Activated CD4-positive, alpha-beta memory T cell treated with anti-CD3 and anti-CD28 coated beads, Interleukin-2, amount 10 ng/mL, durations not matched to agents 7 days and 5 days (primary cell): ENCODE measurements around the gene YEATS4. TPM values are rescaled to one million over a fixed set of nuclear protein-coding genes. Genes with fewer than 3 reads are reported as not detected.

Experiments
- CTCF ChIA-PET: fragments of 350-600 bp; sonication (Branson Sonifier 250); formaldehyde crosslinking; loops from one replicate; lab custom pipeline; 2021; ENCODE audit warnings: antibody characterized with exemption, inconsistent platforms; lab: Charles Lee
- POLR2A ChIA-PET: fragments of 350-600 bp; sonication (Branson Sonifier 250); formaldehyde crosslinking; loops from one replicate; lab custom pipeline; 2021; ENCODE audit warnings: antibody characterized with exemption; lab: Charles Lee
- DNase-seq: peaks from one replicate; pipeline ENCODE4 v3.0.0-alpha.2; 2020
- H3K27ac Mint-ChIP-seq: one replicate; pipeline ENCODE4 v1.8.0; 2021; ENCODE audit warnings: mild to moderate bottlenecking, mixed read lengths
- H3K27me3 Mint-ChIP-seq: one replicate; pipeline ENCODE4 v1.8.0; 2021; ENCODE audit warnings: mixed read lengths
- H3K36me3 Mint-ChIP-seq: one replicate; pipeline ENCODE4 v1.8.0; 2021; ENCODE audit warnings: low read depth, mixed read lengths
- H3K4me1 Mint-ChIP-seq: one replicate; pipeline ENCODE4 v1.8.0; 2021; ENCODE audit warnings: mixed read lengths
- H3K4me3 Mint-ChIP-seq: one replicate; pipeline ENCODE4 v1.8.0; 2021; ENCODE audit warnings: mild to moderate bottlenecking, mixed read lengths
- H3K9me3 Mint-ChIP-seq: one replicate; pipeline ENCODE4 v1.8.0; 2021; ENCODE audit warnings: mixed read lengths
- total RNA-seq, 2 experiments: library from RNA; stranded (reverse); gene quantifications; one replicate each; pipeline ENCODE4 v1.2.3, GENCODE V29; 2021

YEATS4 gene
- total RNA-seq, 2 experiments from 2014 or later: 43.0 to 45.0 TPM

DNA sequence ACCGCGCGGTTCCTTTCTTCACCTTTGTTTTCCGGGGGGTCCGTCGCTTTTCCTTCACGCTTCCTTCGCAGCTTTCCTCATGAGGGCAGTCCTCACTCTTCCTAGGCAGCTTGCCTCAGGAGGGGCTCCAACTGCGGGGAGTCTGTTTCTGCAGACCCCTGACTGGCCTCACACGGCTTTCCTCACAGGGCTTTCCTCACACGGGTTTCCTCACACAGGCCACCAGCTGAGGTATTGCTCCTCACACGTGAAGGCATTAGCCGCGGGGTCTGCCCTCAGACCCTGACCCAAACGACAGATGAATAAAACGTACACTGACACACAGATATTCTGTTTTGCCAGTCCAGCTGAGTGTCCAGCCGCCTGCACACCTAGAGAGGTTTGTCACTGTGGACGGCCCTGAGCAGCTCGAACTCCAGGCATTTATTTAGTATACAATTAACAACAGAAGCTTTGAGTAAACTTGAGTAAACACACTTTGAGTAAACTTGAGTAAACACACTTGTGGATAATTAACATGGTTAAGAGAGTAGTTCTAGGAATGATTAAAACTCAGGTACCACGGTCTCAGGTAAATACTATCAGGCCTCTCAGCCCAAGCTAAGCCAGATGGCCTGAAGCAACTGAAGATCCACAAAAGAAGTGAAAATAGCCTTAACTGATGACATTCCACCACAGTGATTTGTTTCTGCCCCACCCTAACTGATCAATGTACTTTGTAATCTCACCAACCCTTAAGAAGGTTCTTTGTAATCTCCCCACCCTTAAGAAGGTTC is 27.4 kb upstream of the YEATS4 start:
- POLR2A ChIA-PET: interaction anchor here (0.9 to 2.9 kb wide), 13 partner anchors 11 to 525 kb away, joined by 3 to 38 read pairs (median 6); partner anchors contain the start of genes CCT2, CPSF6 and RAB3IP
- CTCF ChIA-PET: interaction anchor here (0.7 to 6.8 kb wide), 9 partner anchors 16 to 308 kb away, joined by 3 to 49 read pairs (median 5); partner anchors contain the start of gene LYZ
- H3K4me3 Mint-ChIP-seq: peak overlapping the region; percentile 78

DNA sequence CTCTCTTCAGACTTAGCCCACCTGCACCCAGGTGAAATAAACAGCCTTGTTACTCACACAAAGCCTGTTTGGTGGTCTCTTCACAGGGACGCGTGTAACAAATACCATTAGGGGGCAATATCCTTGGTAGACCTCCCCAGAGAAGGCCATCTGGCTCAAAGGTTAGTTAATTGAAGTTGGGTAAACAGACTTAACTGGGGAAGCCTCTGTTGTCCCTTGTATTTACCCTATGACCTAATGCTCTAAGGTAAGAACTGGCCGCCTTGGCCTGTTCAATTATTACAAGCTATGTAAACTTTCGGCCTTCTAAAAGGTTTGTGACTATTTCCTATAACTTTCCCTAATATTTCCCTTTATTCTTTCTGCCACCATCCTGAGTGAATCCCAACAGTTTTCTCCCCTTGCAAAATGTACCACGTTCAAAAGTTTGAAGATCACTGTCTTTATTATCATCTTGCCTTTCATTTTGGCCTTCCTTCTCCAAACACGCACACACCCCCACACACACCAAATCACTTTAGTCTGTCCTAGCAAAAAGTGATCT is 26.7 kb upstream of the YEATS4 start:
- ChIA-PET POLR2A (interaction anchor here (1.2 to 1.9 kb wide), 3 partner anchors 9 to 176 kb away, joined by 4 to 9 read pairs (median 5); no protein-coding TSS in a partner anchor), CTCF (interaction anchor here (1.2 to 6.8 kb wide), 3 partner anchors 12 to 41 kb away, joined by 3 to 49 read pairs (median 14); no protein-coding TSS in a partner anchor)
- Mint-ChIP-seq H3K36me3 (no peaks in the 10 kb centered on the region), H3K27me3 (no peaks in the 10 kb centered on the region), H3K9me3 (no peaks in the 10 kb centered on the region), H3K4me3 (no peak overlapping the region), H3K27ac (peak overlapping the region; percentile 10), H3K4me1 (peaks cover 53% of the 10 kb centered on the region)
- no peak for DNase-seq

More for the DNA sequence above, 27.4 kb upstream of the YEATS4 start:
- Mint-ChIP-seq H3K27ac (peak overlapping the region; percentile 10), H3K4me1 (peaks cover 53% of the 10 kb centered on the region), H3K36me3 (no peaks in the 10 kb centered on the region), H3K9me3 (no peaks in the 10 kb centered on the region), H3K27me3 (no peaks in the 10 kb centered on the region)
- no peak for DNase-seq

DNA sequence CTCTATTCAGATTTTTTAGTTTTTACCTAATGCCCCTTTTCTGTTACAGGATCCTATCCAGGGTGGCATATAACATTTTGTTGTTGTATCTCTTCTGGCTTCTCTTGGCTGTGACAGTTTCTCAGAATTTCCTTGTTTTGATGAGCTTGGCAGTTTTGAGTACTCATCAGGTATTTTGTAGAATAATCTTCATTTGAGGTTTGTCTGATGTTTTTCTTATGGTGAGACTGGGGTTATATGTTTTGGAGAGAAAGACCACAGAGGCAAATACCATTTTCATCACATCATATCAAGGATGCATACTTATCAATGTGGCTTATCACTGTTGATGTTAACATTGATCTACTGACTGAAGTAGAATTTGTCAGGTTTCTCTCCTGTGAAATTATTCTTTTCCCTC is 25.4 kb upstream of the YEATS4 start:
- Mint-ChIP-seq H3K4me3 (no peak overlapping the region), H3K27me3 (no peaks in the 10 kb centered on the region), H3K4me1 (peaks cover 44% of the 10 kb centered on the region), H3K27ac (peak overlapping the region; percentile 65), H3K9me3 (no peaks in the 10 kb centered on the region), H3K36me3 (no peaks in the 10 kb centered on the region)
- no peak for DNase-seq
- ChIA-PET CTCF (interaction anchor here (0.9 to 6.8 kb wide), 6 partner anchors 8 to 177 kb away, joined by 3 to 49 read pairs (median 4); no protein-coding TSS in a partner anchor), POLR2A (interaction anchor here (0.9 to 1.9 kb wide), 5 partner anchors 8 to 91 kb away, joined by 3 to 9 read pairs (median 4); no protein-coding TSS in a partner anchor)

DNA sequence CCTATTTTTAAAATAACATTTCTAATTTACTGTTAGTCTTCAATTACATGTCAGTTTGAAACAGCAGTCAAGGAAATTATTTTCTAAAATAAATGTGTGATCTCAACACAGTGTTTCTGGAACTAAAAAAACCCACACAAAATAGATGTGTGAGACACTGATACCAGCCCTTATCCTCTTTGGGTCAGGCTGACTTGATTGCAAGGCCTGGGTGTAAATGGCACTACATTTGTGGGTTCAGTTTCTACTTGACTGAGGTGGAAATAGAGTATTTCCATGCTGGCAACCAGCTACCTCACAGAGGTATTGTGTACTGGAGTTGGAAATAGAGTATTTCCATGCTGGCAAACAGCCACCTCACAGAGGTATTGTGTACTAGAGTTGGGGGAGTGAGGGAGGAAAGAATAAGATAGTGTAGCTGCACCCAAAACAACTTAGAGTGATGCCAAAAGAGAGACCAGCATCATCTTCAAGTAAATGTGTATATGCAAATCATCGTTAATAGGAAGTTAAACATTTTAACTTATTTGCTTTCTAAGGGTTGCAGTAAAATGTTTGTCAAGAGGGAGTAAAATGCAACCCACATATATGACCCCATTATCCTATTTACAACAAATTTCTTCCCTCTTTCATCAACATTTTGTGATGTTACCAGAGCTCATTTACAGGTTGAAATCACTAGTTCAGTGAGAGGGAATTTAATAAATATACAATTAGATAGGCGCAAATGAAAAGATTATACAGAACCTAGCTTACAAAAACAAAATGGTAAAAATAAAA is 22.0 kb upstream of the YEATS4 start:
- Mint-ChIP-seq H3K4me1 (peaks cover 24% of the 10 kb centered on the region), H3K27me3 (peaks cover 7% of the 10 kb centered on the region), H3K27ac (no peak overlapping the region), H3K9me3 (no peaks in the 10 kb centered on the region), H3K36me3 (no peaks in the 10 kb centered on the region), H3K4me3 (no peak overlapping the region)
- DNase-seq: no peak
- ChIA-PET CTCF (interaction anchor here (0.6 to 2.0 kb wide), 3 partner anchors 46 to 177 kb away, joined by 3 to 5 read pairs (median 3); no protein-coding TSS in a partner anchor), POLR2A (no interaction called here)

DNA sequence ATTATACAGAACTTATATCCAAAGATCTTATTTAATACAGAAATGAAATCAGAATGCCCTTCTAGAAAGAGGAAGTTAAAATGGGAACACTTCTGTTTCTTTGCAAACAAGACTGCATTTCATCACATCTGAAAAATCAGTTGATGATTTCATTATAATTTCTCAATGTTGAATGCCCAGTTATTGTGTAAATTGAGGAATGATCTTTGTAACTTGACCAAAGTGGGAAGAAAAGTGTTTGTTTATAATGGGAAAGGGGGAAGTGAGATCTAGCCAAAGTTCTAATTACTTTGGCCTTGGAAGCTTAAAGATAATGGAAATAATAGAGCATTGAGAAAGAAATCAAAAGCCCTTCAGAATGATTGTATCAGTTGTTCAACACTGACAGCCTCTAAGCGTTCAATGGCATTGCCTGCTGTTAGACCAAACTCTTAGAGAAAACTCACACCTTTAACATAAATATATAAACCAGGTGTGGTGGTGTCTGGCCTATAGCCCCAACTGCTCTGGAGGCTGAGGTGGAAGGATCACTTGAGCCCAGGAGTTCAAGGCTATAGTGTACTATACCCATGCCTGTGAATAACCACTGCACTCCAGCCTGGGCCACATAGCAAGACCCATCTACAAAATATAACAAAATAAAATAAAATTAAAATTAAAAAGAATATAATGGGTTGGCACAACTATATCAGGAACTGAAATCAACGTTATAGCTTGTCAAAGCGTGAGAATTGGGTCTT is 21.3 kb upstream of the YEATS4 start:
- H3K27ac Mint-ChIP-seq: no peak overlapping the region
- DNase-seq: no peak
- no peaks in the 10 kb centered on the region for H3K36me3 Mint-ChIP-seq
- H3K4me1 Mint-ChIP-seq: peaks cover 17% of the 10 kb centered on the region
- no peaks in the 10 kb centered on the region for H3K9me3 Mint-ChIP-seq
- H3K4me3 Mint-ChIP-seq: no peak overlapping the region
- ChIA-PET CTCF (interaction anchor here (0.6 to 1.2 kb wide), 3 partner anchors 19 to 47 kb away, joined by 3 to 4 read pairs (median 3); no protein-coding TSS in a partner anchor), POLR2A (interaction anchor here (1.3 kb wide), 1 partner anchor 8 kb away, joined by 4 read pairs; no protein-coding TSS in a partner anchor)
- peaks cover 9% of the 10 kb centered on the region for H3K27me3 Mint-ChIP-seq

DNA sequence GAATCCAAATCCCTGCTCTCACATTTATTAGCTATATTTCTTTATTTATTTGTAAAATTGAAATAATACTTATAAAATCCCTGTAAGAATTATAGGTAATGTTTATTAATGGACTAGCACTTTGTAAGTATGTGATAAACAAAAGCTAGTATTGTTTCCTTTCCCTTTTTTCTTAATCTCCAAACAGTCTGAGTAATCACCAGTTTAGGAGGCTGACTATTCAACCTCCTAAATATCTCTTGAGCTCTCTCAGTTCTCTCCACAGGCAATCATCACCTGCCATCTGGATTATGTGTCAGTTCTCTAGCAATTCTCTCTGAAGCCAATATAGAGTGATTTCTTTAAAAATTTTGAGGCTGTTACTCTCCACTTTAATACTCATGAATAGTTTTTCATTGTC is 20.6 kb upstream of the YEATS4 start:
- Mint-ChIP-seq H3K27me3 (peaks cover 11% of the 10 kb centered on the region), H3K4me1 (peaks cover 15% of the 10 kb centered on the region), H3K9me3 (no peaks in the 10 kb centered on the region), H3K27ac (no peak overlapping the region), H3K36me3 (no peaks in the 10 kb centered on the region), H3K4me3 (no peak overlapping the region)
- ChIA-PET CTCF (interaction anchor here (1.2 kb wide), 1 partner anchor 20 kb away, joined by 4 read pairs; no protein-coding TSS in a partner anchor), POLR2A (interaction anchor here (1.3 kb wide), 1 partner anchor 9 kb away, joined by 4 read pairs; no protein-coding TSS in a partner anchor)
- no peak for DNase-seq

DNA sequence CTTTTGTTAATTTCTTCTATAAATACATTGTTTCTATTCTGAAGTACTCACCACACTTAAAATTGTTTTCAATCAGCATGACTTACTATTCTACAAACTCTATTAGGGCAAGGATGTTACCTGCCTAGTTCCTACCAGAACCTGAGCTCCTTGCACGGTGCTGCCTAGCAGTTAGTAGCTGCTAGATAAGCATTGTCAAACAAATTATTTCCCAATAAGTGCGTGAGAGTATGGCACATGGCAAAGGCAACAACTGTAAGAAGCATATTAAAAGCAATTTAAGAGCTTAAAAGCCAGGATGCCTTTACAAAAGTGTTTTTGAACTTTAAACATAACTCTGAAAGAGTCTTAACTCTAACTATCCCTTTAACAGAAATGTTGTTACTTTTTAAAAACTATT is 19.5 kb upstream of the YEATS4 start:
- no peak for DNase-seq
- peaks cover 4% of the 10 kb centered on the region for H3K4me1 Mint-ChIP-seq
- no peak overlapping the region for H3K27ac Mint-ChIP-seq
- peaks cover 11% of the 10 kb centered on the region for H3K27me3 Mint-ChIP-seq
- H3K9me3 Mint-ChIP-seq: no peaks in the 10 kb centered on the region
- no peaks in the 10 kb centered on the region for H3K36me3 Mint-ChIP-seq
- ChIA-PET CTCF (no interaction called here), POLR2A (interaction anchor here (1.0 kb wide), 2 partner anchors 9 to 19 kb away, joined by 3 to 5 read pairs; no protein-coding TSS in a partner anchor)
- no peak overlapping the region for H3K4me3 Mint-ChIP-seq

DNA sequence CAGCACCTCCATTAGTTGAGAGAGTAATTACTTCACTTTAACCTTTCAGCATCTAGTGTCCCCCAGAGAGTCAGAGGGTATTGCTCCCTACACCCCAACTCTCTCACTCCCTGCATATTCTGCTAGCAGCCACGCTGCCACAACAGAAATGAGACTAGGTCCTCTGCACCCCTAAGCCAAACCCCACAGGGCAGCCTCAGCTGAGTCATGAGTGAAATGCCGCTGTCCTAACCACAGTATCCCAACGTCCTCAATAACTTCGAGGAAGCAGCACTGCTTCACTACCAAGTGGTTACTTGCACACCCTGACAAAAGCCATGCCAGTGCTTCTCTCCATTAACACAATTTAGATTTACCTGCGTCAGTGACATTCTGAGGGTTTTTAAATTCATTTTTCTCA is 18.2 kb upstream of the YEATS4 start:
- Mint-ChIP-seq H3K4me1 (peaks cover 2% of the 10 kb centered on the region), H3K27ac (no peak overlapping the region), H3K4me3 (no peak overlapping the region), H3K9me3 (no peaks in the 10 kb centered on the region), H3K36me3 (no peaks in the 10 kb centered on the region), H3K27me3 (peaks cover 11% of the 10 kb centered on the region)
- DNase-seq: no peak
- ChIA-PET POLR2A (interaction anchor here (2.0 kb wide), 1 partner anchor 11 kb away, joined by 13 read pairs; no protein-coding TSS in a partner anchor), CTCF (no interaction called here)

DNA sequence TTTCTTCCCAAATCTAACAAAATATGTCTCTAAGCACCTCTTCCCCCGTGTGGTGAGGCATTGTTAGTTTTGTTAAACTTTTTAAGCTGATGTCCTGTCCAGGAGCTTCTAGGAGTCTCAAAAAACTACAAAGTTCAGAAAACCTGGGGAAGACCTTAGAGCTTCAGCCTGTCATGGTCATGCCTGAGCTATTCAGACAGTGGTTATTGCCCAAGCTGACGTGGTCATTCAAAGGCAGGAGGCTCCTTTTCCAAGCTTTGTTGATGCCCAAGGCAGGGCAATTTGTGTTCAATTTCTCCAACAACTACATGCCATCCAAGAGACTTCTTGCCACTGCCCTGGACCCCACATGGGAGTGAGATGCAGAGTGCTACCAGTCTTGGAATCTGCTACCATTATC is 17.1 kb upstream of the YEATS4 start:
- Mint-ChIP-seq H3K4me1 (peaks cover 2% of the 10 kb centered on the region), H3K9me3 (no peaks in the 10 kb centered on the region), H3K36me3 (no peaks in the 10 kb centered on the region), H3K4me3 (no peak overlapping the region), H3K27me3 (peaks cover 11% of the 10 kb centered on the region), H3K27ac (no peak overlapping the region)
- CTCF ChIA-PET: interaction anchor here (0.8 to 1.2 kb wide), 4 partner anchors 8 to 50 kb away, joined by 3 to 4 read pairs (median 4); no protein-coding TSS in a partner anchor
- DNase-seq: no peak
- POLR2A ChIA-PET: interaction anchor here (0.6 to 2.0 kb wide), 3 partner anchors 8 to 398 kb away, joined by 3 to 13 read pairs (median 4); no protein-coding TSS in a partner anchor

DNA sequence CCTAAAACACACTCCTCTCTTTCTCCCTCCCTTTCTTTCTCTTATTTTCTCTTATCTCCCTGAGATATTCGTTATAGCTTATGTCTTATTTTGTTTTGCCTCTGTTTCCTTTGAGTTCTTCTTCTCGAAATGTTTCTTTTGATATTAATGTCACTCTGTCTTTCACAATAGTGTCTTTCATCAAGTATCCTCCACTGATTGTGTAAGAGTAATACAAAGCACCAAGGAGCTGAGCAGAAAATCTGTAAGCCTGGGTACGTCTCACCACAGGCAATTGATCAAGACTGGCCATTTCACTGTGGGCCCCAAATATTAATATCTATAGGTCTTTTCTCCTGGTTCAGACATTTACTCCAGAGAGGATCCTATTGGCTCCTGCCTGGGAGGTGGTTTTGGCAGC is 16.2 kb upstream of the YEATS4 start:
- POLR2A ChIA-PET: interaction anchor here (2.0 kb wide), 1 partner anchor 13 kb away, joined by 13 read pairs; no protein-coding TSS in a partner anchor
- Mint-ChIP-seq H3K27ac (no peak overlapping the region), H3K4me3 (no peak overlapping the region), H3K9me3 (no peaks in the 10 kb centered on the region), H3K27me3 (peaks cover 11% of the 10 kb centered on the region), H3K4me1 (peaks cover 7% of the 10 kb centered on the region), H3K36me3 (no peaks in the 10 kb centered on the region)
- CTCF ChIA-PET: interaction anchor here (1.1 kb wide), 1 partner anchor 53 kb away, joined by 3 read pairs; no protein-coding TSS in a partner anchor
- DNase-seq: no peak

DNA sequence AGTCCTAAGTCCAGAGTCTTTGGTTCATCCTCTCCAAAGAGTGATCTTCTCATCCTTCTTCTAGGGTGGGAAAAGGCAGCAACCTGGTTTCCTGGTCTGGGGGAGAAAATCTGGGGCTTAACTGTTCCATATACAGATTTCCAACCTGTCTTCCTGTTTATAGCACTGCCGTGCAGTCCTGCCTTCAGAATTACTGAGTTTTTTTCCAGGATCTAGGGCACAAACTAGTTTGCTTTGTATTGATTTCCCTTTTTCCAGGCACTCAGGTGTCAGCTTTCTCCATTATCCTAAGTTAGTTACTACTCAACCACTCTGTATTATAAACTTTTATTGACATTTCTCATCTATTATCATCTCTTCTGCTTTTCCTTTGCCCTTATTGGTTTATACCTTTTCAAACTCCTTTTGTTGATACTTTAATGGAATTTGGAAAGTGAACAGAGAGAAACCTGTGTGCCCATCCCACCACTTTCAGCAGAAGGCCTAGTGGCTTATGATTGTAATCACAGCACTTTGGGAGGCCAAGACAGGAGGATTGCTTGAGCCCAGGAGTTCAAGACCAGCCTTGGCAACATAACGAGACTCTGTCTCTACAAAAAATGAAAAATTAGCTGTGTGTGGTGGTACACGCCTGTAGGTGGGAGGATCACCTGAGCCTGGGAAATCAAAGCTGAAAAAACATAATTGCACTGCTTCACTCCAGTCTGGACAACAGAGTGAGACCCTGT is 15.5 kb upstream of the YEATS4 start:
- H3K9me3 Mint-ChIP-seq: no peaks in the 10 kb centered on the region
- POLR2A ChIA-PET: no interaction called here
- CTCF ChIA-PET: interaction anchor here (0.8 to 1.2 kb wide), 4 partner anchors 11 to 53 kb away, joined by 3 to 5 read pairs (median 4); no protein-coding TSS in a partner anchor

More for the DNA sequence above, 15.5 kb upstream of the YEATS4 start:
- Mint-ChIP-seq H3K36me3 (no peaks in the 10 kb centered on the region), H3K27me3 (peaks cover 11% of the 10 kb centered on the region), H3K4me1 (peaks cover 7% of the 10 kb centered on the region), H3K4me3 (no peak overlapping the region), H3K27ac (no peak overlapping the region)
- no peak for DNase-seq
